Activated T-helper 1 cell treated with Interleukin-2 at 50 U/mL for 16 hours (primary cell): ENCODE results near the gene RAB11B.
"Not testable (repeated sequence)": the region's sequence is repeated elsewhere in the genome, so short reads cannot be mapped to it uniquely, and the experiment has no call there.

Experiments
- DNase-seq: peaks from one replicate; pipeline ENCODE4 v3.0.0-alpha.2; 2020; ENCODE audit warnings: low read depth

The RAB11B gene

GRCh38 chr19:8370176-8371010, 19.8 kb upstream of the RAB11B start:
- no peak for DNase-seq

- no peak for DNase-seq
These were observed 19.0 kb upstream of the RAB11B start for GRCh38 chr19:8371011-8371804.

GRCh38 chr19:8373867-8374813, 16.0 kb upstream of the RAB11B start:
- DNase-seq, result no peak

GRCh38 chr19:8375766-8376165, 14.4 kb upstream of the RAB11B start:
- not testable (repeated sequence) for DNase-seq

GRCh38 chr19:8376373-8376974, 13.7 kb upstream of the RAB11B start:
- not testable (repeated sequence) for DNase-seq

GRCh38 chr19:8377598-8377997, 12.6 kb upstream of the RAB11B start:
- DNase-seq, result no peak

GRCh38 chr19:8379156-8379891, 10.8 kb upstream of the RAB11B start:
- not testable (repeated sequence) for DNase-seq

- DNase-seq, result not testable (repeated sequence)
These were observed 5.6 kb upstream of the RAB11B start for GRCh38 chr19:8384569-8384968.

- DNase-seq, result not testable (repeated sequence)
These were observed 5.1 kb upstream of the RAB11B start for GRCh38 chr19:8385103-8385502.

GRCh38 chr19:8385566-8385965, 4.6 kb upstream of the RAB11B start:
- DNase-seq, result not testable (repeated sequence)

GRCh38 chr19:8386419-8386818, 3.7 kb upstream of the RAB11B start:
- not testable (repeated sequence) for DNase-seq

- DNase-seq, result no peak
These were observed 3.2 kb upstream of the RAB11B start for GRCh38 chr19:8386990-8387389.

GRCh38 chr19:8387688-8388611, 2.2 kb upstream of the RAB11B start:
- no peak for DNase-seq

GRCh38 chr19:8388612-8388958, 1.6 kb upstream of the RAB11B start:
- no peak for DNase-seq

GRCh38 chr19:8390617-8390981, 439 bp downstream of the RAB11B start:
- peak; percentile 78 for DNase-seq

- no peak for DNase-seq
These were observed 1.2 kb downstream of the RAB11B start for GRCh38 chr19:8391198-8392016.

- no peak for DNase-seq
These were observed 1.9 kb downstream of the RAB11B start for GRCh38 chr19:8392017-8392591.

- DNase-seq, result no peak
These were observed 3.2 kb downstream of the RAB11B start for GRCh38 chr19:8393192-8393870.
